GM11168 (cell line): ENCODE measurements around the gene PRKCE.
"Not testable (repeated sequence)": the region's sequence is repeated elsewhere in the genome, so short reads cannot be mapped to it uniquely, and the experiment has no call there.

Experiments used
- in situ Hi-C: fragments of 300-500 bp; cut with MboI; formaldehyde crosslinking; loops from one replicate; pipeline ENCODE4 v1.12.0; 2022; ENCODE audit warnings: low sequenced_read_pairs; ENCODE audit not compliant: unreplicated experiment

The PRKCE gene

DNA sequence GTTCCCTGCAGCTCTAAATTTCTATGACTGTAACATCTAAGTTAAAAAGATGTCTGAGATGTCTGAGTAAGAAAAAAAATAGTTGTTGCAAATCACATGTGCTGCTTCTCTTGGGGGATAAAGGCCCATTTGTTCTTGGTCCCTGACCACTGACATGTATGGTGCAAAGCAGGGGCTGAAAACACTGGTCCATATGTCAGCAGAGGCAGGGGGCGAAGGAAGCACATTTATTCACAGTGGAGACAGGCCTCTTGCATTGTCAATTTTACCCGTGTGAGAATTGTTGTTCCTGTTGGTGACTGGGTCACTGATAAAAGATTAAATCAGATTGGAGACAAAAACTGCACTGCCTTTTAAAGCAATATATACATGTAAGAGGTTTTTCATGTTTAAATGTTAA is 38.8 kb downstream of the PRKCE start:
- in situ Hi-C loops, result no loop called here

DNA sequence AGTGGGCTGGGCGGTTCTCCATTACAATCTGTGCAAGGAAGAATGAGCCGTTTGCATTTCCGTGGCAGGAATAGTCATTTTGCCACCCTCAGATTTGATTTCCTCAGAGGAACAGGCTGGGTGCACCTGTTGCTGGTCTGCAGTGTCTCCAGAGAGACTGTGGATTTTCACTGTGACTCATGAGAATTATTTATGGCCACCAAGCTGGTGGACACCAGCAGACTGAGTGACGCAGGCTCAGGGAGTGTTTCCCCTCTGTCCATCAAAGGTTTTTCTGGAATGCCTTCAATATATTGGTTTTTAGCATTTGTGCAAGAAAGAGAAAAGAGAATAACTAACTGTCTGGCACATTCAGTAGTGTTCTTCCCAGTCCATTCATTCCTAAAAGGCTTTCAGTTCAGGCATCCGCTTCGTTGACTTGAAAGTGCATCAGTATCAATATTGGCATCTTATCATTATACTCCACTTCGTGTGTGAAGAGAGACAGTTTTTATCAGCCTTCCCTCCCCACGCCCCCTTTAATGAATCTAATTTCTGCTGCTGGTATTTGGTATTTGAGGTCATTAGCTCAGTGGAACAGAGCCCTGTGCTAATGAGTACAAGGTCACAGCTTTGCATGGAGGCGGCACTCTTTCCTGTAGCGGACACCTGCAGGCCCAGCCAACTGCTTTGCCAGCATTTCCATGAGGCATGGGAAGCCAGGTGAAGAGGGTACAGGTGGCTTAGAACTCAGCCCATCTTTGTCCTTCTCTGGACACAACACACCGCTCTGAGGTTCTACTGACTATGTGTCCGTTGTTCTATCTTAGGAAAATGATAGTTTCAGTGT is 39.9 kb downstream of the PRKCE start:
- in situ Hi-C loops, result no loop called here

- in situ Hi-C loops, result no loop called here
These were observed 41.1 kb downstream of the PRKCE start for GRCh38 chr2:45692566-45692965.

- in situ Hi-C loops, result not testable (repeated sequence)
These were observed 44.1 kb downstream of the PRKCE start for GRCh38 chr2:45695480-45696007.

DNA sequence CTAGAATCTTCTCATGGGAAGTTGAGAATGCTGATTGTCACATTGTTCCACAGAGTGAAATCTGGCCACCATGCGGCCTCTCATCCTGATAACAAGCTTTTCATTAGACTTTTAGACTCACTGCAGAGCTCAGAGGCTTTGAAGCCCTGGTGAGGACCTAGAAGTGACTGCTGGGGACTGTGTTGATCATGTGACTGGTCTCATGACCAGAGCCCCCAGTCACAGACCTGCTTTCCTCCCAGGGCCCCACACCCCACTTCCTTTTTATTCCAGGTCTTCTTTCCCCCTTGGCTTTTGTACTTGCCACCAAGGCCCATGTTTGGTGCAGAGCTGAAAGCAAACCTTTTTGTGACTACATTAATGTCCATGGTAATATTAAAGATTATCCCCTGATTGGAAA is 45.2 kb downstream of the PRKCE start:
- in situ Hi-C loops, result no loop called here

DNA sequence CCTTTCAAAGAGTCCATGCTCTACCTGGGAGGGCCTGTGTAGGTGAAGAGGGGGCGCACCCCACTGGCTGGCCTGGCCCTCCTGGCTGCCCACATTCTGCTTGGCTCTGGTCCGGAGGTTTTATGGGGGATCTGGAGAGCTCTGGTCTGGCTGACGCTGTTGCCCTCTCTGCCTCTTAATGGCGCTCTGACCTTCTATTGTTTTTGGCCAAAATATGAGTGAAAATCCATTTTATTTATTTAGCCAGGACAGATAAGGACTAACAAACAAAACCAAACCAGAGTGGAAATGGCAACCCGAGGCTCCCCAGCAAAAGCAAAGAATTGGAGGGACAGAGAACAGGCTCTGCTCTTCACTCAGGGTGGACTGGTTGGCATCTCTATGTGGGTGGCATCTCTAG is 45.7 kb downstream of the PRKCE start:
- in situ Hi-C loops, result no loop called here

GRCh38 chr2:45698554-45698953 is 47.1 kb downstream of the PRKCE start:
- in situ Hi-C loops, result no loop called here

DNA sequence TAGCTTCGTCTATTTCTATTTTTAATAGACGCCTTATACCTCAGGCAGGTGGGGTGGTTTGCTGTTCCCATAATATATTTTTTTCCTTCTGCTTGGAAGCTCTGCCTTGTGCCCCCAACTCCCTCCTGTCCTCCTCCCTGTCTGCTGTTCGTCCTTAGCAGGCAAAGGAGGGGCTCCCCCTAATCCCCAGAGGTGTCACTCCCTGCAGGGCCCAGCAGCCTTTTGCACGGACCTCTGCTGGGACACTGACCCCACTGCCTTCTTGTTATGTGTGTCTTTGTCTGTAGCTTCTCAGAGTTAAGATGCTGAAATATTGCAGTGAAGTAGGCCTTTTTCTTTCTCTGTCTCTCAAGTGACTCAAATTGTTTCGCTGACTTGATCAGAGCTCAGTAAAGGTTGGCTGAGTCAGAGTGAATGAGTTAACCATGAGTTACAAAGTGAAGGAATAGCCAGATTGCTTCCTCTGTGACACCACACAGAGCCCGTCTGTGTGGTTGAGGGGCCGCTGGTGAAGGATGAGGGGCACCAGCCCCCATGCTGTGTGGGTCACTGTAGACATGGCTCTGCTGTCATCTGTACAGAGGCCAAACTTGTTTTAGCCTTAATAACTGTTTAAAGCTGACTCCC is 47.7 kb downstream of the PRKCE start:
- in situ Hi-C loops, result no loop called here

- in situ Hi-C loops, result no loop called here
These were observed 49.0 kb downstream of the PRKCE start for GRCh38 chr2:45700407-45701013.

GRCh38 chr2:45705233-45705632 is 53.8 kb downstream of the PRKCE start:
- in situ Hi-C loops, result no loop called here

GRCh38 chr2:45706033-45706432 is 54.6 kb downstream of the PRKCE start:
- in situ Hi-C loops, result no loop called here

DNA sequence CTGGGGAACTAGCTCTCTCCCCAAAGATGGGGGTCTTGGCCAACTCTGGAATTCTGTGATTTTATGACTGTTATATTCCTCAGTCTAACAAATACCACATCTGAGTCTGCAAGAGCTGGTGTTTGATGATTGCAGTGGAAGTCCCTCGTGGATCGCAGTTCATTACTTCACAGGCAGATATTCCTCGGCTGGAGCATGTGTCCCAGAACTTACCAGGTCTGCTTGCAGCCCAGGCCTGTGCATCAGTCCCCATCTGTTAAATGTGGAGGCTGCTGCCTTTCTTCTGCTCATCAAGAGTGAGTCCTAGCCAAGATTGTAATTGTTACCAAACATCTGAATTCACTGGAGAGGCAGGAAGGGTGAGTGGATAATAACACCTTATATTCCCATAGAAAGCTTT is 55.5 kb downstream of the PRKCE start:
- in situ Hi-C loops, result no loop called here

GRCh38 chr2:45707661-45708060 is 56.2 kb downstream of the PRKCE start:
- in situ Hi-C loops, result no loop called here

GRCh38 chr2:45708501-45708900 is 57.0 kb downstream of the PRKCE start:
- in situ Hi-C loops, result no loop called here

GRCh38 chr2:45709137-45709536 is 57.7 kb downstream of the PRKCE start:
- in situ Hi-C loops, result no loop called here

DNA sequence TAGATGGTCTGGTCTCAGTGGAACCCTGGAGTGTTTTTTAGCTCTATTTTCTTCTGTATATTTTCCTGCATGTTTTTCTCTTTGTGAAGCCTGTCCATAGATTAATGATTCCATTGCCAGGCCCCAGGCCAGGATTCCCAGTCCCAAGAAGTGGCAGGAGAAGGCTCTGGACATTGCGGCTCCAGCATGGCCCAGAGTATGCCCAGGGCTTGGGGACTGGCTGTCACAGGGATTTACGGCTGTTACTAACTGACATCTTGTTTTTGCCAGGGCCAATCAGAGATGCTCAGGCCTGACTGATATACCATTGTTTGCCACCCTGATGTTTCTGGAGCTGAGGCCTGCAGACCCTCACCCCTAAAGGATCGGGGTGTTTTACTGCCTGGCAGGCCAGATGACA is 59.0 kb downstream of the PRKCE start:
- in situ Hi-C loops, result no loop called here

- in situ Hi-C loops, result no loop called here
These were observed 59.7 kb downstream of the PRKCE start for GRCh38 chr2:45711224-45711623.

DNA sequence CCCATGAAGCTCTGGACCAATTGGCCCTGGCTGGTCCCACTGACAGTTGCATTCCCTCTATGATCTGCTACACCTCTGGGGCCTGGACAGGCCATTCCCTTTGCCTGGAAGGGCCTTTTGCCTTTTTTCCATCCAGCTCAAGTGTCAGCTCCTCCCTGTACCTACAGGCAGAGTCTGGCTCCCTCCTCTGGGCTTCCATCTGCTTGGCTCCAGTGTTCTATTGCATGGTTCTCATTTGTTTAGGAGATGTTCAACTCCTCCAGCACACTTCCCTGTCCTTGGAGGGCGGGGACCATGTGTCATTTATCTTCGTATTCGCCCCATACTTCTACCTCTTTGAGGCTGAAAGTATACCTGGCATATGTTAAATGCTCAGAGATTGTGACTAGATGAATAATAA is 61.1 kb downstream of the PRKCE start:
- in situ Hi-C loops, result no loop called here

GRCh38 chr2:45713136-45713535 is 61.7 kb downstream of the PRKCE start:
- in situ Hi-C loops, result no loop called here

GRCh38 chr2:45713591-45713990 is 62.1 kb downstream of the PRKCE start:
- in situ Hi-C loops, result no loop called here

GRCh38 chr2:45714679-45715078 is 63.2 kb downstream of the PRKCE start:
- in situ Hi-C loops, result no loop called here
